ENCODE data around the gene JMY. TPM values are rescaled to one million over a fixed set of nuclear protein-coding genes. Genes with fewer than 3 reads are reported as not detected.

JMY gene
- total RNA-seq, 1 experiment from 2014 or later, result 4.3 TPM

DNA sequence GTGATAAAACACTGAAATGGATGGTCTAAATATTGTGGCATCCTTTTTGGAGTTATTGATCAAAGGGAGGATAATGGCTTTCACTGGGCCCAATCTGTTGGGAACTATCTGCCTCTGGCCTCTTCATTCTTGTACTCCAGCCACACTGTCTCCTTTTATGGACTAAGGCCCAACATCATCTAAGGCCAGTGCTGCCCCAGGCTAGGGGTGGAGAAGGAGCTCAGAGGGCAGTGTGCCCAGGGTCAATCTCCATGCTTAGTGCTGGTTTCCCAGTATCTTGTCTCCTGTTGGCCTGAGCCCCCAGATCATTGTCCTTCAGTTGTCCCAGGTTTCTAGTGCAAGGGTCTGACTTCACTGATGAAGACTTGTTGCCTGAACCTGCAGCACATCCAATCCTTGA lies 26.4 kb upstream of the JMY start:
- Histone ChIP-seq H3K9me3 (ENCODE audit: low read length) (no peaks in the 10 kb centered on the region), H3K9me2 (replicated peaks; ENCODE audit: low read length) (no peaks in the 10 kb centered on the region), H4K20me1 (ENCODE audit: low read length) (no peaks in the 10 kb centered on the region), H3K27me3 (ENCODE audit: low read length) (no peaks in the 10 kb centered on the region), H3K4me3 (ENCODE audit: low read length) (no peak overlapping the region), H2AFZ (ENCODE audit: low read length) (no peak overlapping the region), H3K9ac (ENCODE audit: low read length) (no peak overlapping the region), H3K79me2 (ENCODE audit: low read length) (no peaks in the 10 kb centered on the region), H3K4me2 (ENCODE audit: low read length) (no peak overlapping the region), H3K4me1 (ENCODE audit: insufficient read depth, low read length) (no peaks in the 10 kb centered on the region), H3K27ac (ENCODE audit: low read length) (no peak overlapping the region), H3K36me3 (ENCODE audit: low read depth, low read length) (no peaks in the 10 kb centered on the region), H3F3A (ENCODE audit: low read length, unreplicated experiment) (no peaks in the 10 kb centered on the region)
- POLR2A ChIA-PET (ENCODE audit: unreplicated experiment), result no interaction called here
- no peak for TF ChIP-seq EZH2phosphoT487 (IDR thresholded peaks at IDR 0.05; ENCODE audit: borderline replicate concordance, low read length)
- CTCF ChIA-PET, result no interaction called here
- BruUV-seq (replicated peaks), result no TSS peak
- ATAC-seq, result no peak
- no peak for DNase-seq
- intact Hi-C loops (cut with micrococcal nuclease), result loop anchor here (10.0 kb wide), 1 partner anchor 185 kb away; no protein-coding TSS in a partner anchor

DNA sequence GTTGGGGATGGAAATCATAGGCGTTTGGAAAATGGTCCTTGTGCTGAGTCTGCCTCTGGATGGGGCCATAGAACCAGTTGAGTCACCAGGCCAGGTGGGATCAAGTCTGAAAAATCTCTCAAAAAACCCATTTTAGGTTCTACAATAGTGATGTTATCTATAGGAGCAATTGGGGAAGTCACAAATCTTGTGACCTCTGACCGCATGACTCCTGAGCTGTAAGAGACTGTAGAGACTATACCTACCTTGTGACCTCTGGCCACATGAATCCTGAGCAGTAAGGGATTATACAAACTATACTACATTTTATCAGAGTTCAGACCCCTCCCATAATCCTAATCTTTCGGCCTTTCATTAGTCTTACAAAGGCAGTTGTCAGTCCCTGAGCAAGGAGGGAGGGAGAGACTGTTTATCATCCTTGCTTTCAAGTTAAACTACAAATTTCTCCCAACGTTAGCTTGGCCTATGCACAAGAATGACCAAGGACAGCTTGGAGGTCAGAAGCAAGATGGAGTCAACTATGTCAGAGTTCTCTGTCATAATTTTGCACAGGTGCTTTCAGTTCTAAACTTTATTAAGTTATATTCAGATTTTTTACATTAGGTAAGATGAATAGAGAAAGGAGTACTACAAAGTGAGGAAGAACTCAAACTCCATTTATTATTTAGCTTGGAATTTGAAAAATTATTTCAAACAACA lies 11.5 kb upstream of the JMY start:
- Histone ChIP-seq H3K9me2 (replicated peaks; ENCODE audit: low read length) (no peaks in the 10 kb centered on the region), H2AFZ (ENCODE audit: low read length) (no peak overlapping the region), H3F3A (ENCODE audit: low read length, unreplicated experiment) (no peaks in the 10 kb centered on the region), H3K4me1 (ENCODE audit: insufficient read depth, low read length) (peaks cover 8% of the 10 kb centered on the region), H3K27ac (ENCODE audit: low read length) (no peak overlapping the region), H3K36me3 (ENCODE audit: low read depth, low read length) (no peaks in the 10 kb centered on the region), H3K79me2 (ENCODE audit: low read length) (no peaks in the 10 kb centered on the region), H3K4me2 (ENCODE audit: low read length) (no peak overlapping the region), H4K20me1 (ENCODE audit: low read length) (no peaks in the 10 kb centered on the region), H3K9me3 (ENCODE audit: low read length) (no peaks in the 10 kb centered on the region), H3K4me3 (ENCODE audit: low read length) (no peak overlapping the region), H3K9ac (ENCODE audit: low read length) (no peak overlapping the region), H3K27me3 (ENCODE audit: low read length) (no peaks in the 10 kb centered on the region)
- ATAC-seq (no peak), DNase-seq (no peak)
- ChIA-PET CTCF (no interaction called here), POLR2A (ENCODE audit: unreplicated experiment) (no interaction called here)
- BruUV-seq (replicated peaks), result no TSS peak
- intact Hi-C loops (cut with micrococcal nuclease), result no loop called here
- TF ChIP-seq EZH2 (IDR thresholded peaks at IDR 0.05; ENCODE audit: low read length, unreplicated experiment) (no peak), EZH2phosphoT487 (IDR thresholded peaks at IDR 0.05; ENCODE audit: borderline replicate concordance, low read length) (no peak)
- TF ChIP-seq, protein P1, sequence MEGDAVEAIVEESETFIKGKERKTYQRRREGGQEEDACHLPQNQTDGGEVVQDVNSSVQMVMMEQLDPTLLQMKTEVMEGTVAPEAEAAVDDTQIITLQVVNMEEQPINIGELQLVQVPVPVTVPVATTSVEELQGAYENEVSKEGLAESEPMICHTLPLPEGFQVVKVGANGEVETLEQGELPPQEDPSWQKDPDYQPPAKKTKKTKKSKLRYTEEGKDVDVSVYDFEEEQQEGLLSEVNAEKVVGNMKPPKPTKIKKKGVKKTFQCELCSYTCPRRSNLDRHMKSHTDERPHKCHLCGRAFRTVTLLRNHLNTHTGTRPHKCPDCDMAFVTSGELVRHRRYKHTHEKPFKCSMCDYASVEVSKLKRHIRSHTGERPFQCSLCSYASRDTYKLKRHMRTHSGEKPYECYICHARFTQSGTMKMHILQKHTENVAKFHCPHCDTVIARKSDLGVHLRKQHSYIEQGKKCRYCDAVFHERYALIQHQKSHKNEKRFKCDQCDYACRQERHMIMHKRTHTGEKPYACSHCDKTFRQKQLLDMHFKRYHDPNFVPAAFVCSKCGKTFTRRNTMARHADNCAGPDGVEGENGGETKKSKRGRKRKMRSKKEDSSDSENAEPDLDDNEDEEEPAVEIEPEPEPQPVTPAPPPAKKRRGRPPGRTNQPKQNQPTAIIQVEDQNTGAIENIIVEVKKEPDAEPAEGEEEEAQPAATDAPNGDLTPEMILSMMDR (conservative IDR thresholded peaks at IDR 0.05; ENCODE audit: low read depth, low read length), result no peak

DNA sequence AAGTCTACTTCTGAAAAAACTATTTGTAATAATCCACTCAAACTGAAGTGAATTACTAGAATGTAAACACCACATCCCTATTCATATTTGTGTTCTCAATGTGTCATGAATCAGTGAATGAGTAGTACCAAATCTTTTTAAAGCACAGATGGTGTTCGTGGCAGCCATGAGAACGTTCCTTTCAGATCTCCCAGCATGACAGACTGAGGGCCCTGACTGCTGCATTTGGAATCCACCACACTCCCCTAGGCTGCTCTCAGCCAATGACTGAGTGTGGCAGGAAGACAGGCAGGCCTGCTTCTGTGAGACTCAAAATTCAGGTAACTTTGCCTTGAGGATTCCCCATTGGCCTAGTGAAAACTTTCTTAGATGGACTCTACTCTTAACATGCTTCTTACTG lies 10.9 kb upstream of the JMY start:
- ChIA-PET CTCF (no interaction called here), POLR2A (ENCODE audit: unreplicated experiment) (no interaction called here)
- ATAC-seq (peak; percentile 20), DNase-seq (peak; percentile 22)
- H3K9me3 ChIP-seq (ENCODE audit: low read length), result no peaks in the 10 kb centered on the region
- TF ChIP-seq, protein P1 (conservative IDR thresholded peaks at IDR 0.05; ENCODE audit: low read depth, low read length), result no peak
- TF ChIP-seq EZH2 (IDR thresholded peaks at IDR 0.05; ENCODE audit: low read length, unreplicated experiment) (no peak), EZH2phosphoT487 (IDR thresholded peaks at IDR 0.05; ENCODE audit: borderline replicate concordance, low read length) (no peak)
- H3K4me3 ChIP-seq (ENCODE audit: low read length), result no peak overlapping the region
- H3K27ac ChIP-seq (ENCODE audit: low read length), result no peak overlapping the region
- no peak overlapping the region for H2AFZ ChIP-seq (ENCODE audit: low read length)
- BruUV-seq (replicated peaks), result no TSS peak
- H3F3A ChIP-seq (ENCODE audit: low read length, unreplicated experiment), result no peaks in the 10 kb centered on the region
- H3K27me3 ChIP-seq (ENCODE audit: low read length), result no peaks in the 10 kb centered on the region
- intact Hi-C loops (cut with micrococcal nuclease), result no loop called here
- no peaks in the 10 kb centered on the region for H4K20me1 ChIP-seq (ENCODE audit: low read length)
- H3K9me2 ChIP-seq (replicated peaks; ENCODE audit: low read length), result no peaks in the 10 kb centered on the region
- no peaks in the 10 kb centered on the region for H3K36me3 ChIP-seq (ENCODE audit: low read depth, low read length)
- no peak overlapping the region for H3K4me2 ChIP-seq (ENCODE audit: low read length)
- peaks cover 14% of the 10 kb centered on the region for H3K4me1 ChIP-seq (ENCODE audit: insufficient read depth, low read length)
- no peaks in the 10 kb centered on the region for H3K79me2 ChIP-seq (ENCODE audit: low read length)
- no peak overlapping the region for H3K9ac ChIP-seq (ENCODE audit: low read length)
